ENCODE results near the gene UBASH3B.

Gene UBASH3B

GRCh38 chr11:122836916-122837315 lies 181.4 kb downstream of the UBASH3B start:
- no peak for DNase-seq (ENCODE audit: low read depth in 1 of 2, low spot score in 1 of 2)
- Histone ChIP-seq H3K4me3 (replicated peaks; ENCODE audit: insufficient read depth, low read length) (no peak overlapping the region), H3K27ac (replicated peaks) (no peak overlapping the region), H3K27me3 (ENCODE audit: insufficient read depth, poor library complexity, severe bottlenecking) (no peaks in the 10 kb centered on the region)
- TF ChIP-seq, protein P1, sequence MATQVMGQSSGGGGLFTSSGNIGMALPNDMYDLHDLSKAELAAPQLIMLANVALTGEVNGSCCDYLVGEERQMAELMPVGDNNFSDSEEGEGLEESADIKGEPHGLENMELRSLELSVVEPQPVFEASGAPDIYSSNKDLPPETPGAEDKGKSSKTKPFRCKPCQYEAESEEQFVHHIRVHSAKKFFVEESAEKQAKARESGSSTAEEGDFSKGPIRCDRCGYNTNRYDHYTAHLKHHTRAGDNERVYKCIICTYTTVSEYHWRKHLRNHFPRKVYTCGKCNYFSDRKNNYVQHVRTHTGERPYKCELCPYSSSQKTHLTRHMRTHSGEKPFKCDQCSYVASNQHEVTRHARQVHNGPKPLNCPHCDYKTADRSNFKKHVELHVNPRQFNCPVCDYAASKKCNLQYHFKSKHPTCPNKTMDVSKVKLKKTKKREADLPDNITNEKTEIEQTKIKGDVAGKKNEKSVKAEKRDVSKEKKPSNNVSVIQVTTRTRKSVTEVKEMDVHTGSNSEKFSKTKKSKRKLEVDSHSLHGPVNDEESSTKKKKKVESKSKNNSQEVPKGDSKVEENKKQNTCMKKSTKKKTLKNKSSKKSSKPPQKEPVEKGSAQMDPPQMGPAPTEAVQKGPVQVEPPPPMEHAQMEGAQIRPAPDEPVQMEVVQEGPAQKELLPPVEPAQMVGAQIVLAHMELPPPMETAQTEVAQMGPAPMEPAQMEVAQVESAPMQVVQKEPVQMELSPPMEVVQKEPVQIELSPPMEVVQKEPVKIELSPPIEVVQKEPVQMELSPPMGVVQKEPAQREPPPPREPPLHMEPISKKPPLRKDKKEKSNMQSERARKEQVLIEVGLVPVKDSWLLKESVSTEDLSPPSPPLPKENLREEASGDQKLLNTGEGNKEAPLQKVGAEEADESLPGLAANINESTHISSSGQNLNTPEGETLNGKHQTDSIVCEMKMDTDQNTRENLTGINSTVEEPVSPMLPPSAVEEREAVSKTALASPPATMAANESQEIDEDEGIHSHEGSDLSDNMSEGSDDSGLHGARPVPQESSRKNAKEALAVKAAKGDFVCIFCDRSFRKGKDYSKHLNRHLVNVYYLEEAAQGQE (IDR thresholded peaks at IDR 0.05; ENCODE audit: insufficient replicate concordance, low read depth) = no peak
- no peak for TF ChIP-seq POLR2AphosphoS5 (IDR thresholded peaks at IDR 0.05; ENCODE audit: low read depth)
- TF ChIP-seq SPI1 (IDR thresholded peaks at IDR 0.05; ENCODE audit: borderline replicate concordance, low read depth) = no peak
- TF ChIP-seq GABPA (IDR thresholded peaks at IDR 0.05; ENCODE audit: low read depth) = no peak
- no peak for TF ChIP-seq CTCF (IDR thresholded peaks at IDR 0.05; ENCODE audit: insufficient read depth, low read length)

- Histone ChIP-seq H3K27ac (replicated peaks) (no peak overlapping the region), H3K27me3 (ENCODE audit: insufficient read depth, poor library complexity, severe bottlenecking) (no peaks in the 10 kb centered on the region), H3K4me3 (replicated peaks; ENCODE audit: insufficient read depth, low read length) (no peak overlapping the region)
- DNase-seq (ENCODE audit: low read depth in 1 of 2, low spot score in 1 of 2) = no peak
- no peak for TF ChIP-seq GABPA (IDR thresholded peaks at IDR 0.05; ENCODE audit: low read depth)
Measured at GRCh38 chr11:122837528-122838346, 182.2 kb downstream of the UBASH3B start.

- no peak for DNase-seq (ENCODE audit: low read depth in 1 of 2, low spot score in 1 of 2)
- TF ChIP-seq POLR2AphosphoS5 (IDR thresholded peaks at IDR 0.05; ENCODE audit: low read depth) (no peak), SPI1 (IDR thresholded peaks at IDR 0.05; ENCODE audit: borderline replicate concordance, low read depth) (no peak; the same call in 1 of the 2 replicates), CTCF (IDR thresholded peaks at IDR 0.05; ENCODE audit: insufficient read depth, low read length) (no peak), GABPA (IDR thresholded peaks at IDR 0.05; ENCODE audit: low read depth) (no peak)
- TF ChIP-seq, protein P1 (IDR thresholded peaks at IDR 0.05; ENCODE audit: insufficient replicate concordance, low read depth) = no peak
- H3K4me3 ChIP-seq (replicated peaks; ENCODE audit: insufficient read depth, low read length) = no peak overlapping the region
Measured at GRCh38 chr11:122843281-122844141, 188.0 kb downstream of the UBASH3B start.

DNA sequence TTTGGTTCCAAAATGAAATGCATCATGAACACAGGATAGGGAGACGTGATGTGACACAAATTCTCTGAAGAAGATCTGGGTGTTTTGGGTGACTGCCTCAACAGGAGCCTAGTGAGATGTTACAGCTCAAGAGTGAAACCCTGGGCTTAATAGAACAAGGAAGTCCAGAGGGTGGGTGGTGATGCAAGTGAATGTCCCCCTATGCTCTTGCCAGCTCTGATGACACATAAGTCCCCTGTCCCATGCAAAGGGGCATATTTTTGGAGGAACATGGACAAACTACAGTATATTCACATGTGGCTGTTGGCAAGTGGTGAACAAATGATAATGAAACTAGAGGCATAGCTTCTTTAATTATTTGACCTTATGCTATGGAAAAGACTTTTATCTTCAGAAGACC lies 191.9 kb downstream of the UBASH3B start:
- Histone ChIP-seq H3K27ac (replicated peaks) (no peak overlapping the region), H3K27me3 (ENCODE audit: insufficient read depth, poor library complexity, severe bottlenecking) (peaks cover 2% of the 10 kb centered on the region), H3K4me3 (replicated peaks; ENCODE audit: insufficient read depth, low read length) (no peak overlapping the region)
- DNase-seq (ENCODE audit: low read depth in 1 of 2, low spot score in 1 of 2) = no peak
- TF ChIP-seq POLR2AphosphoS5 (IDR thresholded peaks at IDR 0.05; ENCODE audit: low read depth) (no peak), CTCF (IDR thresholded peaks at IDR 0.05; ENCODE audit: insufficient read depth, low read length) (no peak), SPI1 (IDR thresholded peaks at IDR 0.05; ENCODE audit: borderline replicate concordance, low read depth) (no peak), GABPA (IDR thresholded peaks at IDR 0.05; ENCODE audit: low read depth) (no peak)
- TF ChIP-seq, protein P1 (IDR thresholded peaks at IDR 0.05; ENCODE audit: insufficient replicate concordance, low read depth) = no peak

More at GRCh38 chr11:122843281-122844141, 188.0 kb downstream of the UBASH3B start:
- no peak overlapping the region for H3K27ac ChIP-seq (replicated peaks)
- peaks cover 2% of the 10 kb centered on the region for H3K27me3 ChIP-seq (ENCODE audit: insufficient read depth, poor library complexity, severe bottlenecking)

Measured in HL-60 (cell line).